ENCODE data around the gene NDE1.
A peak's percentile ranks its signal among the peaks of the same experiment; 100 is the strongest.
"Not testable (repeated sequence)": the region's sequence is repeated elsewhere in the genome, so short reads cannot be mapped to it uniquely, and the experiment has no call there.

NDE1 gene

GRCh38 chr16:15620611-15621195, 29.3 kb upstream of the NDE1 start:
- DNase-seq (ENCODE audit: low read depth in 2 of 2) = no peak

GRCh38 chr16:15621456-15621855, 28.6 kb upstream of the NDE1 start:
- DNase-seq (ENCODE audit: low read depth in 2 of 2) = no peak

- DNase-seq (ENCODE audit: low read depth in 2 of 2) = no peak
Observed at GRCh38 chr16:15621889-15622288, 28.2 kb upstream of the NDE1 start.

GRCh38 chr16:15631730-15632409, 18.2 kb upstream of the NDE1 start:
- DNase-seq (ENCODE audit: low read depth in 2 of 2) = no peak

GRCh38 chr16:15635926-15636325, 14.1 kb upstream of the NDE1 start:
- no peak for DNase-seq (ENCODE audit: low read depth in 2 of 2)

GRCh38 chr16:15636392-15636873, 13.6 kb upstream of the NDE1 start:
- DNase-seq (ENCODE audit: low read depth in 2 of 2) = no peak

- no peak for DNase-seq (ENCODE audit: low read depth in 2 of 2)
Observed at GRCh38 chr16:15639061-15639568, 10.9 kb upstream of the NDE1 start.

GRCh38 chr16:15640966-15641365, 9.1 kb upstream of the NDE1 start:
- no peak for DNase-seq (ENCODE audit: low read depth in 2 of 2)

GRCh38 chr16:15641753-15642556, 8.1 kb upstream of the NDE1 start:
- no peak for DNase-seq (ENCODE audit: low read depth in 2 of 2)

- peak; percentile 40 to 68 for DNase-seq (ENCODE audit: low read depth in 2 of 2)
Observed at GRCh38 chr16:15642557-15643047, 7.4 kb upstream of the NDE1 start.

- peak; percentile 99 to 100 for DNase-seq (ENCODE audit: low read depth in 2 of 2)
Observed at GRCh38 chr16:15643048-15643945, 6.7 kb upstream of the NDE1 start, which contains the start of gene MARF1. Gene MARF1, minus strand, starts transcription at chr16:15643154. Its CDS starts 3,921 bp downstream, at chr16:15639233.

- no peak for DNase-seq (ENCODE audit: low read depth in 2 of 2)
Observed at GRCh38 chr16:15643946-15644250, 6.1 kb upstream of the NDE1 start.

GRCh38 chr16:15644267-15644961, 5.6 kb upstream of the NDE1 start:
- no peak for DNase-seq (ENCODE audit: low read depth in 2 of 2)

- DNase-seq (ENCODE audit: low read depth in 2 of 2) = not testable (repeated sequence)
Observed at GRCh38 chr16:15644962-15645465, 5.0 kb upstream of the NDE1 start.

GRCh38 chr16:15646557-15647293, 3.3 kb upstream of the NDE1 start:
- not testable (repeated sequence) for DNase-seq (ENCODE audit: low read depth in 2 of 2)

- no peak for DNase-seq (ENCODE audit: low read depth in 2 of 2)
Observed at GRCh38 chr16:15647294-15648014, 2.6 kb upstream of the NDE1 start.

GRCh38 chr16:15648135-15648730, 1.8 kb upstream of the NDE1 start:
- DNase-seq (ENCODE audit: low read depth in 2 of 2) = no peak

GRCh38 chr16:15649311-15649710, 734 bp upstream of the NDE1 start:
- DNase-seq (ENCODE audit: low read depth in 2 of 2) = not testable (repeated sequence)

GRCh38 chr16:15649727-15650018, 372 bp upstream of the NDE1 start:
- DNase-seq (ENCODE audit: low read depth in 2 of 2) = no peak
